HepG2 (cell line): ENCODE measurements around the gene SDK2. TPM values are rescaled to one million over a fixed set of nuclear protein-coding genes. Genes with fewer than 3 reads are reported as not detected.

ENCODE experiments used
- CBX5 ChIP-seq: sonication (generic); formaldehyde crosslinking; IDR thresholded peaks from 2 replicates; pipeline ENCODE4 v1.4.0; 2020; ENCODE audit warnings: missing genetic modification reagents, borderline replicate concordance
- HIC2 ChIP-seq: sonication (generic); formaldehyde crosslinking; IDR thresholded peaks from 2 replicates; pipeline ENCODE4 v1.9.0; 2022; ENCODE audit warnings: low read depth, missing genetic modification reagents
- HNRNPL ChIP-seq: fragments of 200-400 bp; formaldehyde crosslinking; IDR thresholded peaks from 2 replicates; pipeline ENCODE4 v1.6.1; 2017; ENCODE audit warnings: mild to moderate bottlenecking, low read depth, low read length
- KLF11 ChIP-seq: IDR thresholded peaks from 2 replicates; pipeline ENCODE4 v1.6.1; 2016; ENCODE audit warnings: missing compliant biosample characterization
- KMT2B ChIP-seq: IDR thresholded peaks from 2 replicates; pipeline ENCODE4 v1.6.1; 2016; ENCODE audit warnings: missing genetic modification reagents, missing compliant biosample characterization
- NFAT5 ChIP-seq: sonication (generic); formaldehyde crosslinking; IDR thresholded peaks from 2 replicates; pipeline ENCODE4 v1.4.0; 2020; ENCODE audit warnings: missing genetic modification reagents
- NPAS2 ChIP-seq: sonication (generic); formaldehyde crosslinking; IDR thresholded peaks from 2 replicates; pipeline ENCODE4 v1.8.0; 2022; ENCODE audit warnings: mild to moderate bottlenecking, missing genetic modification reagents, borderline replicate concordance
- PRPF4 ChIP-seq: fragments of 200-400 bp; formaldehyde crosslinking; IDR thresholded peaks from 2 replicates; pipeline ENCODE4 v1.6.1; 2016; ENCODE audit warnings: low read length, low read depth; ENCODE audit not compliant: poor library complexity, severe bottlenecking
- ZBTB33 ChIP-seq: sonication (generic); formaldehyde crosslinking; IDR thresholded peaks from 2 replicates; pipeline ENCODE4 v1.4.0; 2020; ENCODE audit warnings: missing genetic modification reagents
- ZNF589 ChIP-seq: sonication (generic); formaldehyde crosslinking; conservative IDR thresholded peaks from 2 replicates; pipeline ENCODE4 v1.8.0; 2022; ENCODE audit warnings: mild to moderate bottlenecking, moderate library complexity, missing genetic modification reagents
- ZNF790 ChIP-seq: sonication (generic); formaldehyde crosslinking; IDR thresholded peaks from 2 replicates; pipeline ENCODE4 v1.8.0; 2022; ENCODE audit warnings: missing genetic modification reagents, mild to moderate bottlenecking, borderline replicate concordance
- ZNF850 ChIP-seq: sonication (generic); formaldehyde crosslinking; conservative IDR thresholded peaks from 2 replicates; pipeline ENCODE4 v1.9.0; 2021; ENCODE audit warnings: mild to moderate bottlenecking, missing genetic modification reagents
- polyA plus RNA-seq, 8 experiments: library from polyadenylated mRNA; depleted of rRNA in 3 of 8; stranded (reverse) in 7 of 8; unstranded in 1 of 8; fragments of >200 nt; fragmentation: Illumina TruSeq in 4 of 8; extraction: Trizol in 4 of 8; gene quantifications; 2 replicates each; pipeline versions ENCODE4 v1.2.1 to v1.2.3, GENCODE V29; 2011 to 2016; ENCODE audit warnings: low read depth in 4 of 8, missing spikeins in 1 of 8, mixed read lengths in 1 of 8; ENCODE audit not compliant: insufficient read depth in 1 of 8
- total RNA-seq, 5 experiments: library from RNA; depleted of rRNA; stranded (reverse); fragments of >200 nt; fragmentation: Illumina TruSeq; extraction: Trizol; gene quantifications; 2 replicates each; pipeline ENCODE4 v1.2.3, GENCODE V29; 2016; ENCODE audit warnings: low read depth in 1 of 5
- TF ChIP-seq, protein P1 (sequence below): IDR thresholded peaks from 2 replicates; pipeline ENCODE4 v1.6.1; 2016

Gene SDK2
- total and polyA plus RNA-seq, 2 of the 13 experiments (the other 11 are each of a cell fraction or from before 2014, with no cell fraction given) = not detected

DNA sequence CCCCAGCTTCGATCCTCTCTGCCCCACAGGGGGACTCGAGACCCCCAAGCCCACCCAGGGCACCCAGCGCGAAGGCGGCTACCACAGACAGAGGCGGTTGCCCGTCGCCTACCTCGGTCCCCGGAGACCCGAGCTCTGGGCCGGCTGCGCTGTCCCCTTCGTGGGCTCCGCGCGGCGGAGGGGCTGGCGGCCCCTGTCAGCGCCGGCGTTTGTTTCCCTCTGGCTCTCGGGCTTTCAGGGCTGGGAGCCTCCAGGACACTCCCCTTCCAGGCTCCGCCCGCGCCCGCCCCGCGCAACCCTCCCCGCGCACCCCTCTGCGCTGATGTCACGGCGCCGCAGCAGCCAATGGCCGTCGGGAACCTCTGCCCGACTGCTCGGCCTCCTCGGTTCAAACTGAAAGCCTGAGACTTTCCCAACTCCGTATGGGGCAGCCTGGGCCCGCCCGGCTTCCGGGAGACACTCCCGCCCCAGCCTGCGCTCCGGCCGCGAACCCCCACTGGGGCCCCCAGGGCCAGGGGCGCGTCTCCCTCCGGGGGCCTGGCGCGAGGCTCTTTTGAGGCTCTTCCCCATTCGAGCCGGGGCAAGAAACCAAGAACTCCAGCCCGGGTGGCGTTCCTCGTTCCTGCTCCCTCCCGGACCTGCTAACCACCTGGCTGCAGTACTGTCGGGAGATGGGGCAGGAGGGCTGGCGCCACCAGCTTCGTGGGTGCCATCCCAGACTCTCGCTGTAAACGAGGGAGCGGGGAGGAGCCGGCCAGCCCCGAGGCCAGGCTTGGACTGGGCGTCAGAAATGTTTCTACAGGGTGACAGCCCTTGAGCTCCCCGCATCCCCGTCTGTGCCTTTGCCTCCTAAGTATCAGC lies 332.2 kb downstream of the SDK2 start, which contains the start of gene CDC42EP4 (continued):
- TF ChIP-seq ZBTB33 (CRISPR knock-in tag) (peak; percentile 10; the same call in 1 of the 2 replicates), KMT2B (CRISPR knock-in tag) (peak; percentile 76), ZNF589 (CRISPR knock-in tag) (peak; percentile 83), PRPF4 (no peak), NPAS2 (CRISPR knock-in tag) (no peak), KLF11 (CRISPR knock-in tag) (peak; percentile 63; the same call in 1 of the 2 replicates), NFAT5 (no peak; the same call in 1 of the 2 replicates), CBX5 (no peak), ZNF850 (peak; percentile 74; the same call in 1 of the 2 replicates), HNRNPL (peak; percentile 76), HIC2 (CRISPR knock-in tag) (0 out of 2 replicates have a peak, but pooled peaks have one; percentile 53), ZNF790 (CRISPR knock-in tag) (no peak; the same call in 1 of the 2 replicates)
- TF ChIP-seq, protein P1, sequence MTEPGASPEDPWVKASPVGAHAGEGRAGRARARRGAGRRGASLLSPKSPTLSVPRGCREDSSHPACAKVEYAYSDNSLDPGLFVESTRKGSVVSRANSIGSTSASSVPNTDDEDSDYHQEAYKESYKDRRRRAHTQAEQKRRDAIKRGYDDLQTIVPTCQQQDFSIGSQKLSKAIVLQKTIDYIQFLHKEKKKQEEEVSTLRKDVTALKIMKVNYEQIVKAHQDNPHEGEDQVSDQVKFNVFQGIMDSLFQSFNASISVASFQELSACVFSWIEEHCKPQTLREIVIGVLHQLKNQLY (CRISPR knock-in tag) = peak; percentile 41; the same call in 1 of the 2 replicates
